H1 (cell line): ENCODE measurements around the gene APPL2. TPM values are rescaled to one million over a fixed set of nuclear protein-coding genes. Genes with fewer than 3 reads are reported as not detected.

Experiments used
- CTCF ChIA-PET: fragments of 300-600 bp; sonication (Branson Sonifier 250); formaldehyde crosslinking; loops from one replicate; lab custom pipeline; 2021; ENCODE audit not compliant: partially characterized antibody; lab: Charles Lee
- POLR2A ChIA-PET: fragments of 300-600 bp; sonication (Branson Sonifier 250); formaldehyde crosslinking; loops from one replicate; lab custom pipeline; 2021; ENCODE audit warnings: inconsistent platforms; ENCODE audit not compliant: partially characterized antibody; lab: Charles Lee
- DNase-seq, 2 experiments: peaks; one replicate each; pipeline versions ENCODE4 v3.0.0 to v3.0.0-alpha.2; 2010 to 2022; ENCODE audit warnings: low spot score in 2 of 2, low read depth in 1 of 2, mixed read lengths in 1 of 2
- FAIRE-seq: peaks from 2 replicates; lab custom pipeline; 2011; peaks lifted over from hg19 to GRCh38; lab: Jason Lieb, UNC
- H2AFZ ChIP-seq: 2 replicates; pipeline ENCODE4 v1.8.1; 2012; ENCODE audit warnings: low read length, inconsistent platforms
- H2AK5ac ChIP-seq: 2 replicates; pipeline ENCODE4 v1.6.1; 2013; ENCODE audit warnings: low read depth, low read length
- H2BK120ac ChIP-seq: replicated peaks from 2 replicates; pipeline ENCODE3; 2013; ENCODE audit warnings: low read depth, low read length, inconsistent platforms
- H2BK12ac ChIP-seq: 2 replicates; pipeline ENCODE4 v1.6.1; 2013; ENCODE audit warnings: low read depth, low read length
- H2BK15ac ChIP-seq: 2 replicates; pipeline ENCODE4 v1.6.1; 2013; ENCODE audit warnings: low read length
- H2BK20ac ChIP-seq: 2 replicates; pipeline ENCODE4 v1.6.1; 2013; ENCODE audit warnings: low read length
- H2BK5ac ChIP-seq: 2 replicates; pipeline ENCODE4 v1.6.1; 2013; ENCODE audit warnings: low read depth, low read length
- H3K14ac ChIP-seq: 2 replicates; pipeline ENCODE4 v1.6.1; 2013; ENCODE audit warnings: inconsistent platforms; ENCODE audit not compliant: insufficient read length
- H3K18ac ChIP-seq: 2 replicates; pipeline ENCODE4 v1.6.1; 2013; ENCODE audit warnings: low read length; ENCODE audit errors: extremely low read depth
- H3K23ac ChIP-seq: 2 replicates; pipeline ENCODE4 v1.6.1; 2013; ENCODE audit warnings: inconsistent platforms; ENCODE audit not compliant: insufficient read length
- H3K23me2 ChIP-seq: 2 replicates; pipeline ENCODE4 v1.6.1; 2013; ENCODE audit warnings: low read depth, low read length
- H3K27ac ChIP-seq: 2 replicates; pipeline ENCODE4 v1.6.1; 2011; ENCODE audit warnings: low read depth, low read length, inconsistent platforms
- H3K27me3 ChIP-seq, 4 experiments: replicated peaks in 1 of 4; 1 replicate in 1 of 4; 2 replicates in 3 of 4; pipeline versions ENCODE4 v1.6.1 to v1.8.1; 2011 to 2013; ENCODE audit warnings: low read length in 3 of 4, mild to moderate bottlenecking in 3 of 4, inconsistent platforms in 2 of 4, mixed read lengths in 2 of 4, moderate library complexity in 1 of 4; ENCODE audit not compliant: control insufficient read depth in 3 of 4, insufficient read depth in 3 of 4; ENCODE audit errors: extremely low read depth in 1 of 4
- H3K36me3 ChIP-seq, 4 experiments: 2 replicates each; pipeline versions ENCODE4 v1.6.1 to v1.8.1; 2011 to 2013; ENCODE audit warnings: mild to moderate bottlenecking in 4 of 4, low read length in 3 of 4, moderate library complexity in 2 of 4, control low read depth in 1 of 4, inconsistent platforms in 1 of 4; ENCODE audit not compliant: insufficient read depth in 4 of 4, control insufficient read depth in 2 of 4
- H3K4ac ChIP-seq: replicated peaks from 2 replicates; pipeline ENCODE3; 2013; ENCODE audit warnings: low read length, low read depth, mixed read lengths, inconsistent platforms; ENCODE audit not compliant: insufficient read length
- H3K4me1 ChIP-seq, 4 experiments: replicated peaks in 1 of 4; 1 replicate in 1 of 4; 2 replicates in 3 of 4; pipeline versions ENCODE4 v1.6.1 to v1.8.1; 2011 to 2013; ENCODE audit warnings: low read length in 3 of 4, inconsistent platforms in 2 of 4, mixed read lengths in 1 of 4; ENCODE audit not compliant: insufficient read depth in 4 of 4, control insufficient read depth in 3 of 4
- H3K4me2 ChIP-seq, 2 experiments: 2 replicates each; pipeline versions ENCODE4 v1.6.1 to v1.8.1; 2011 to 2013; ENCODE audit warnings: low read depth in 2 of 2, low read length in 2 of 2, control low read depth in 1 of 2, inconsistent platforms in 1 of 2, mild to moderate bottlenecking in 1 of 2; ENCODE audit not compliant: insufficient read depth in 1 of 2
- H3K4me3 ChIP-seq, 4 experiments: fragments of 200-600, 300-600 bp in 1 of 4; sonication (generic), shearing (Covaris generic), sonication (Bioruptor Twin) in 1 of 4; 2 replicates each; pipeline versions ENCODE4 v1.5.1 to v1.8.1; 2011 to 2016; ENCODE audit warnings: low read length in 4 of 4, low read depth in 3 of 4, control low read depth in 2 of 4, inconsistent platforms in 2 of 4, mild to moderate bottlenecking in 2 of 4, mixed read lengths in 1 of 4, moderate library complexity in 1 of 4; ENCODE audit not compliant: insufficient read depth in 2 of 4; ENCODE audit errors: extremely low read depth in 1 of 4
- H3K56ac ChIP-seq: replicated peaks from 2 replicates; pipeline ENCODE3; 2013; ENCODE audit warnings: low read depth, mild to moderate bottlenecking, mixed read lengths, low read length, inconsistent platforms; ENCODE audit not compliant: insufficient read length
- H3K79me1 ChIP-seq: 2 replicates; pipeline ENCODE4 v1.6.1; 2013; ENCODE audit warnings: low read depth, low read length, control low read depth
- H3K79me2 ChIP-seq, 2 experiments: 2 replicates each; pipeline versions ENCODE4 v1.6.1 to v1.8.1; 2012 to 2013; ENCODE audit warnings: low read length in 2 of 2, mild to moderate bottlenecking in 2 of 2, inconsistent platforms in 1 of 2; ENCODE audit not compliant: insufficient read depth in 2 of 2, control insufficient read depth in 1 of 2
- H3K9ac ChIP-seq, 4 experiments: replicated peaks in 1 of 4; 1 replicate in 1 of 4; 2 replicates in 3 of 4; pipeline versions ENCODE4 v1.6.1 to v1.8.1; 2011 to 2013; ENCODE audit warnings: low read depth in 3 of 4, low read length in 3 of 4, control low read depth in 2 of 4, mild to moderate bottlenecking in 2 of 4, moderate library complexity in 2 of 4, inconsistent platforms in 1 of 4; ENCODE audit errors: extremely low read depth in 1 of 4
- H3K9me3 ChIP-seq, 2 experiments: 2 replicates each; pipeline versions ENCODE4 v1.6.1 to v1.8.1; 2012 to 2013; ENCODE audit warnings: mild to moderate bottlenecking in 2 of 2, moderate library complexity in 2 of 2, control low read depth in 1 of 2, inconsistent platforms in 1 of 2, low read depth in 1 of 2, low read length in 1 of 2, mixed read lengths in 1 of 2; ENCODE audit not compliant: insufficient read depth in 2 of 2
- H4K20me1 ChIP-seq, 2 experiments: replicated peaks in 1 of 2; 2 replicates each; pipeline versions ENCODE3 to v1.8.1; 2011 to 2013; ENCODE audit warnings: inconsistent platforms in 2 of 2, low read length in 2 of 2, mild to moderate bottlenecking in 1 of 2; ENCODE audit not compliant: insufficient read depth in 2 of 2, control insufficient read depth in 1 of 2
- H4K5ac ChIP-seq: 2 replicates; pipeline ENCODE4 v1.6.1; 2013; ENCODE audit warnings: low read length, low read depth, mixed read lengths, inconsistent platforms; ENCODE audit not compliant: insufficient read length
- H4K8ac ChIP-seq: 2 replicates; pipeline ENCODE4 v1.8.0; 2013; ENCODE audit warnings: mild to moderate bottlenecking, moderate library complexity, low read length, inconsistent platforms; ENCODE audit not compliant: insufficient read depth; ENCODE audit errors: extremely low read depth
- H4K91ac ChIP-seq: replicated peaks from 2 replicates; pipeline ENCODE3; 2013; ENCODE audit warnings: low read length, mixed read lengths, inconsistent platforms; ENCODE audit not compliant: insufficient read length
- HDAC2 ChIP-seq, 2 experiments: fragments of 300-600 bp in 1 of 2; sonication (generic) in 1 of 2; IDR thresholded peaks; 2 replicates each; pipeline ENCODE4 v1.6.1; 2011 to 2012; ENCODE audit warnings: low read depth in 2 of 2, low read length in 2 of 2, mild to moderate bottlenecking in 2 of 2, moderate library complexity in 2 of 2, borderline replicate concordance in 1 of 2, inconsistent platforms in 1 of 2
- HDAC6 ChIP-seq: IDR thresholded peaks from one replicate; pipeline ENCODE4 v1.7.1; 2012; ENCODE audit warnings: low read depth, mild to moderate bottlenecking, inconsistent platforms, low read length, moderate library complexity
- KDM1A ChIP-seq: fragments of 200-600, 300-600 bp; sonication (generic); IDR thresholded peaks from 2 replicates; pipeline ENCODE4 v1.7.1; 2016; ENCODE audit warnings: mild to moderate bottlenecking, low read length, borderline replicate concordance
- NRF1 ChIP-seq: IDR thresholded peaks from 2 replicates; pipeline ENCODE4 v1.6.1; 2011; ENCODE audit warnings: mild to moderate bottlenecking, low read depth, low read length, improper control_type of control experiment
- POU5F1 ChIP-seq: IDR thresholded peaks from 2 replicates; pipeline ENCODE4 v1.6.1; 2011; ENCODE audit warnings: low read depth, mild to moderate bottlenecking, low read length, moderate library complexity
- RFX5 ChIP-seq: IDR thresholded peaks from 2 replicates; pipeline ENCODE4 v1.6.1; 2011; ENCODE audit warnings: low read depth, low read length, improper control_type of control experiment, borderline replicate concordance
- RXRA ChIP-seq: IDR thresholded peaks from 2 replicates; pipeline ENCODE4 v1.6.1; 2011; ENCODE audit warnings: low read depth, mild to moderate bottlenecking, low read length, moderate library complexity; ENCODE audit not compliant: insufficient read depth
- SIX5 ChIP-seq: IDR thresholded peaks from 2 replicates; pipeline ENCODE4 v1.6.1; 2011; ENCODE audit warnings: mild to moderate bottlenecking, low read depth, low read length
- YY1 ChIP-seq: IDR thresholded peaks from 2 replicates; pipeline ENCODE4 v1.6.1; 2011; ENCODE audit warnings: low read depth, mild to moderate bottlenecking, low read length
- ZNF274 ChIP-seq: IDR thresholded peaks from 2 replicates; pipeline ENCODE4 v1.7.0; 2012; ENCODE audit warnings: low read length, borderline replicate concordance; ENCODE audit errors: extremely low read depth
- WGBS, 2 experiments: shearing (Covaris generic) in 1 of 2; methylation state at CpG; one replicate each; pipeline versions ENCODE4 v1.1.6 to v1.1.7; 2013 to 2015; ENCODE audit warnings: low lambda C conversion rate in 2 of 2, mixed read lengths in 2 of 2, inconsistent platforms in 1 of 2, low coverage in 1 of 2, missing lambda C conversion rate in 1 of 2; ENCODE audit not compliant: insufficient replicate concordance in 2 of 2, insufficient coverage in 1 of 2, insufficient read length in 1 of 2; ENCODE audit errors: extremely low coverage in 1 of 2, missing lambda C conversion rate in 1 of 2; 5-methylcytosine and 5-hydroxymethylcytosine counted together
- polyA plus RNA-seq, 7 experiments: library from polyadenylated mRNA; depleted of rRNA in 3 of 7; stranded (reverse) in 5 of 7; unstranded in 2 of 7; fragments of >200 nt in 5 of 7; fragments of 200-250 nt in 2 of 7; gene quantifications; 1 replicate in 5 of 7; 2 replicates in 1 of 7; 4 replicates in 1 of 7; pipeline versions ENCODE4 v1.2.1 to v1.2.3, GENCODE V29; 2011 to 2013; ENCODE audit warnings: missing spikeins in 2 of 7, mixed read lengths in 2 of 7
- total RNA-seq: library from RNA; stranded (reverse); fragmentation: NEBNext Ultra II Directional; extraction: Animal tissue kit (Norgen Biotek cat#: 25700); gene quantifications from 2 replicates; pipeline ENCODE4 v1.2.1, GENCODE V29; 2021
- TF ChIP-seq, protein P1 (sequence below): IDR thresholded peaks from 2 replicates; pipeline ENCODE4 v1.6.1; 2012; ENCODE audit warnings: low read length, inconsistent platforms
- TF ChIP-seq, protein P2 (sequence below): IDR thresholded peaks from 2 replicates; pipeline ENCODE4 v1.6.1; 2012; ENCODE audit warnings: inconsistent platforms

APPL2 gene
- total and polyA plus RNA-seq, 2 of the 8 experiments (the other 6 are each of a cell fraction or from before 2014, with no cell fraction given), result 8.9 to 22.9 TPM

DNA sequence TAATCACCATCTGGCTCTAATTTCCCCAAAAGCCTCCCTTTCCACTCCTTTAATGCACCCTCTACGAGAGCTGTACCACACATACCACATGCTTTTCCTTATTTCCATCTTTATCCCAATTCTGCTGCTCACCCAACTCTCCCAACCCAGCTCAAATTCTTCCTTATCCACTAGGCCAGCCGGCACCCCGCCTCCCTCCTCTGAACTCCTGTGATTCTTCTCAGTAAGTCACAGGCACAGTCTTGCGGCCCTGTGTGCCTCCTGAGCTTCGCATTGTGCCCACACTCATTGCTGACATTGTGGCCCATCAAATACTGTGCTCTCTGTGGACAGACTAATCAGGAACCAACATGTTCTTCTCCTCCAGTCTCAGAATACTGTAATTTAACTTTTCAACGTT, 45.4 kb downstream of the APPL2 start:
- FAIRE-seq, result no peak
- Histone ChIP-seq H3K9me3 (no peaks in the 10 kb centered on the region), H4K8ac (no peak overlapping the region), H3K36me3 (peaks cover 3 to 40% (median 16%) of the 10 kb centered on the region in 4 experiments), H2BK15ac (no peak overlapping the region), H2BK120ac (no peak overlapping the region), H2BK5ac (no peak overlapping the region), H3K14ac (no peak overlapping the region), H3K23ac (no peak overlapping the region), H3K4me3 (no peak overlapping the region), H2BK20ac (no peak overlapping the region), H4K5ac (no peak overlapping the region), H3K27me3 (no peaks in the 10 kb centered on the region), H4K91ac (no peak overlapping the region), H2AK5ac (no peak overlapping the region), H3K9ac (no peak overlapping the region), H3K23me2 (no peaks in the 10 kb centered on the region), H3K18ac (no peak overlapping the region), H3K79me2 (no peaks in the 10 kb centered on the region), H2AFZ (no peak overlapping the region), H2BK12ac (no peak overlapping the region), H3K4ac (no peak overlapping the region), H3K27ac (no peak overlapping the region), H3K79me1 (no peaks in the 10 kb centered on the region), H3K4me2 (no peak overlapping the region), H3K56ac (no peak overlapping the region), H4K20me1 (peaks cover 0 to 2% of the 10 kb centered on the region in 2 experiments), H3K4me1 (no peaks in the 10 kb centered on the region)
- 90% methylated on average over 6 of the region's 6 CpGs; no CpG with 5 or more reads in 1 of the 2 experiments for WGBS, 2 experiments
- DNase-seq, result no peak
- CTCF ChIA-PET, result interaction anchor here (1.5 kb wide), 1 partner anchor 11 kb away, joined by 3 read pairs; no protein-coding TSS in a partner anchor
- POLR2A ChIA-PET, result interaction anchor here (0.6 to 1.9 kb wide), 2 partner anchors 15 to 141 kb away, joined by 3 to 5 read pairs; no protein-coding TSS in a partner anchor
- TF ChIP-seq KDM1A (no peak), YY1 (no peak), ZNF274 (no peak), RFX5 (no peak), POU5F1 (no peak), HDAC6 (no peak), SIX5 (no peak), RXRA (no peak), NRF1 (no peak), HDAC2 (IDR thresholded peaks at IDR 0.05; ENCODE audit: borderline replicate concordance in 1 of 2, low read depth in 2 of 2, low read length in 2 of 2) (no peak)
- TF ChIP-seq, protein P1, sequence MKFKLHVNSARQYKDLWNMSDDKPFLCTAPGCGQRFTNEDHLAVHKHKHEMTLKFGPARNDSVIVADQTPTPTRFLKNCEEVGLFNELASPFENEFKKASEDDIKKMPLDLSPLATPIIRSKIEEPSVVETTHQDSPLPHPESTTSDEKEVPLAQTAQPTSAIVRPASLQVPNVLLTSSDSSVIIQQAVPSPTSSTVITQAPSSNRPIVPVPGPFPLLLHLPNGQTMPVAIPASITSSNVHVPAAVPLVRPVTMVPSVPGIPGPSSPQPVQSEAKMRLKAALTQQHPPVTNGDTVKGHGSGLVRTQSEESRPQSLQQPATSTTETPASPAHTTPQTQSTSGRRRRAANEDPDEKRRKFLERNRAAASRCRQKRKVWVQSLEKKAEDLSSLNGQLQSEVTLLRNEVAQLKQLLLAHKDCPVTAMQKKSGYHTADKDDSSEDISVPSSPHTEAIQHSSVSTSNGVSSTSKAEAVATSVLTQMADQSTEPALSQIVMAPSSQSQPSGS, result no peak
- TF ChIP-seq, protein P2, sequence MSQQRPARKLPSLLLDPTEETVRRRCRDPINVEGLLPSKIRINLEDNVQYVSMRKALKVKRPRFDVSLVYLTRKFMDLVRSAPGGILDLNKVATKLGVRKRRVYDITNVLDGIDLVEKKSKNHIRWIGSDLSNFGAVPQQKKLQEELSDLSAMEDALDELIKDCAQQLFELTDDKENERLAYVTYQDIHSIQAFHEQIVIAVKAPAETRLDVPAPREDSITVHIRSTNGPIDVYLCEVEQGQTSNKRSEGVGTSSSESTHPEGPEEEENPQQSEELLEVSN, result no peak
